SK-N-MC (cell line): ENCODE data around the gene SLC25A41.

Experiments
- EZH2 ChIP-seq: fragments of 200-600 bp; sonication (generic); IDR thresholded peaks from one replicate; pipeline ENCODE4 v1.6.1; 2017; ENCODE audit warnings: antibody characterized with exemption
- FOXP2 ChIP-seq: optimal IDR thresholded peaks from 2 replicates; pipeline ENCODE3; 2011; ENCODE audit warnings: mild to moderate bottlenecking, moderate library complexity; ENCODE audit not compliant: insufficient read depth; ENCODE audit errors: extremely low read length, control extremely low read depth
- POLR2AphosphoS5 ChIP-seq: IDR thresholded peaks from 2 replicates; pipeline ENCODE4 v1.6.1; 2012; ENCODE audit warnings: mild to moderate bottlenecking, low read depth, low read length, borderline replicate concordance

DNA sequence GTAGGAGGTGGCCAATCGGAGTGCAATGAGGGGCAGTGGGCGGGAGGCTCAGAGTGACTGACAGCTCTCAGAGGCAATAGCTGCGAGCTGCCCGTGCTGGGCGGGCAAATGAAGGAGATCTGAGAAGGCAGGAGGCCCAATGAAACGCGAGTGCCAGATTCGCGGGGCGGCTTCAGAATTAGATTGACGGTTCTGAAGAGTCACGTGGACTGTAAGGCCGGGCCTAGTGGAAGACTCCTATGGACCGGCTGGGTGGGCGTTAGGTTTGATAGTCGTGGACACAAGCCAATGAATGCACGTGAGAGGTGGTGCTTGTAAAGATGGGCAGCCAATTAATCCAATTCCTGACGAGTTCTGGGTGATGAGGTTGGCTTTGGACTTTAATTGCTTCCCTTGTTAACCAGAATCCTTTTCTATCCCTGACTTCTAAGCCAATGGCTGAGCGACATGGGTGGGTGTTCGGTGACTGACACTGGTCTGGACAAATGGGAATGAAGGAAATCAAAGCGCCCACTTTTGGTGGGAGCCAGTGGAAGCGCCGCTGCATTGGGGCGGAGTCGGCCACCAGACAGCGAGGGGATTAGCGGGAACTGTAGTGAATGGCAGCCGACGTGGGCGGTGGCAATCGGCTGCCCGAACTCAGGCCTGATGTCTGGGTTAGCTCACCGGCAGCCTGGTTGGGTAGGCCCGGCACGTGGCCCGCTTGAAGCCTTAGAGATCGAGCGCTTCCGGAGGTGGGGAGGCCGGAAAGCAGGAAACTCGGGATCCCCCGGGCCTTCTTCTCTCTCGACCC is 8.4 kb downstream of the SLC25A41 start:
- no peak for TF ChIP-seq EZH2
- peak; percentile 58; the same call in 1 of the 2 replicates for TF ChIP-seq POLR2AphosphoS5
- no peak for TF ChIP-seq FOXP2
